GM12864 (cell line): ENCODE measurements around the gene CYBA.

Experiments used
- DNase-seq: peaks from one replicate; pipeline ENCODE4 v3.0.0-alpha.2; 2011; ENCODE audit warnings: low read depth
- H3K4me3 ChIP-seq: 2 replicates; pipeline ENCODE4 v1.5.1; 2011; ENCODE audit warnings: mild to moderate bottlenecking, low read depth, low read length, control low read depth
- TF ChIP-seq, protein P1 (sequence below): IDR thresholded peaks from 2 replicates; pipeline ENCODE4 v1.5.1; 2011; ENCODE audit warnings: low read depth, mild to moderate bottlenecking, moderate library complexity, low read length, control low read depth, inconsistent platforms; ENCODE audit errors: missing control alignments

Gene CYBA

DNA sequence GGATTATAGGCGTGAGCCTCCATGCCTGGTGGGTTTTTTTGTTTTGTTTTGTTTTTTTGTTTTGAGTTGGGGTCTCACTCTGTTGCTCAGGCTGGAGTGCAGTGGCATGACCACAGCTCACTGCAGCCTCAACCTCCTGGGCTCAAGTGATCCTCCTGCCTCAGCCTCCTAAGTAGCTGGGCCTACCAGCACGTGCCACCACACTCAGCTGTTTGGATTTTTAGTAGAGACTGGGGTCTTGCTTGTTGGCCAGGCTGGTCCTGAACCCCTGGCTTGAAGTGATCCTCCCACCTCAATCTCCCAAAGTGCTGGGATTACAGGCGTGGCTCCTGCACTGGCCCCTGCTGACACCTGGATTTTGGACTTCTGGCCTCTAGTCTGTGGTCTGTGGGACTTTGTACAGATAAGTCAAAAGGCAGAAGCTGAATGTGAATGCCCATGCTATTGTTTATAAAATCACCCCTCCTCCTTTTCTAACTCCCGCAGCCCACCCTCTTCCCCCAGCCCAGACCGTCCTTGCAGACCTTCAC, 29.8 kb upstream of the CYBA start:
- TF ChIP-seq, protein P1, sequence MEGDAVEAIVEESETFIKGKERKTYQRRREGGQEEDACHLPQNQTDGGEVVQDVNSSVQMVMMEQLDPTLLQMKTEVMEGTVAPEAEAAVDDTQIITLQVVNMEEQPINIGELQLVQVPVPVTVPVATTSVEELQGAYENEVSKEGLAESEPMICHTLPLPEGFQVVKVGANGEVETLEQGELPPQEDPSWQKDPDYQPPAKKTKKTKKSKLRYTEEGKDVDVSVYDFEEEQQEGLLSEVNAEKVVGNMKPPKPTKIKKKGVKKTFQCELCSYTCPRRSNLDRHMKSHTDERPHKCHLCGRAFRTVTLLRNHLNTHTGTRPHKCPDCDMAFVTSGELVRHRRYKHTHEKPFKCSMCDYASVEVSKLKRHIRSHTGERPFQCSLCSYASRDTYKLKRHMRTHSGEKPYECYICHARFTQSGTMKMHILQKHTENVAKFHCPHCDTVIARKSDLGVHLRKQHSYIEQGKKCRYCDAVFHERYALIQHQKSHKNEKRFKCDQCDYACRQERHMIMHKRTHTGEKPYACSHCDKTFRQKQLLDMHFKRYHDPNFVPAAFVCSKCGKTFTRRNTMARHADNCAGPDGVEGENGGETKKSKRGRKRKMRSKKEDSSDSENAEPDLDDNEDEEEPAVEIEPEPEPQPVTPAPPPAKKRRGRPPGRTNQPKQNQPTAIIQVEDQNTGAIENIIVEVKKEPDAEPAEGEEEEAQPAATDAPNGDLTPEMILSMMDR = no peak
- H3K4me3 ChIP-seq = no peak overlapping the region; the same call in 1 of the 2 replicates
- no peak for DNase-seq

- no peak for DNase-seq
- TF ChIP-seq, protein P1 = no peak
- H3K4me3 ChIP-seq = no peak overlapping the region
Observed at GRCh38 chr16:88678224-88678979, 27.5 kb upstream of the CYBA start.

DNA sequence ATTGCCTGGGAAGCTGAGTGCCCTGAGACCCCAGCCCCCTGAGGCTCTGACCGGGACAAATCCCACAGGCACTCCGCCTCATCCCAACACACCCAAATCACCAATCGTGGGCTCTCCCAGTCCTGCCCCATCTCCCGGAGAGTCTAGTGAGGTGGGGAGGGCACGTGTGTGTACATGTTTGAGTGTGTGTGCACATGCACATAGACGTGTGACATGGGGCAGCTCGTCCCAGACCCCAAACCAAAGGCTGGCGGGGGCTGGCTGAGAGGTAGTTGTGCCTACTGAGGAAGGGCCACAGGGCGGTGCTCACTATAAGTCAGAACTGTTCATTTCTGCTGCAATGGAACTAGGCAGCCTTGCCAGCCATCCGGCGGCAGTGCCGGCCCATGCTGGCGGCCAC, 26.9 kb upstream of the CYBA start:
- H3K4me3 ChIP-seq = no peak overlapping the region
- TF ChIP-seq, protein P1 = no peak
- no peak for DNase-seq

- no peak for DNase-seq
Observed at GRCh38 chr16:88676502-88677242, 25.8 kb upstream of the CYBA start.

GRCh38 chr16:88673716-88674379, 23.0 kb upstream of the CYBA start:
- TF ChIP-seq, protein P1 = no peak
- no peak overlapping the region for H3K4me3 ChIP-seq
- no peak for DNase-seq

More at GRCh38 chr16:88676502-88677242, 25.8 kb upstream of the CYBA start:
- no peak overlapping the region for H3K4me3 ChIP-seq
- TF ChIP-seq, protein P1 = no peak

- H3K4me3 ChIP-seq = no peak overlapping the region
- DNase-seq = no peak
- TF ChIP-seq, protein P1 = peak; percentile 9
Observed at GRCh38 chr16:88672776-88673175, 21.9 kb upstream of the CYBA start.
